ENCODE data around the gene ZNF407.

Gene ZNF407

DNA sequence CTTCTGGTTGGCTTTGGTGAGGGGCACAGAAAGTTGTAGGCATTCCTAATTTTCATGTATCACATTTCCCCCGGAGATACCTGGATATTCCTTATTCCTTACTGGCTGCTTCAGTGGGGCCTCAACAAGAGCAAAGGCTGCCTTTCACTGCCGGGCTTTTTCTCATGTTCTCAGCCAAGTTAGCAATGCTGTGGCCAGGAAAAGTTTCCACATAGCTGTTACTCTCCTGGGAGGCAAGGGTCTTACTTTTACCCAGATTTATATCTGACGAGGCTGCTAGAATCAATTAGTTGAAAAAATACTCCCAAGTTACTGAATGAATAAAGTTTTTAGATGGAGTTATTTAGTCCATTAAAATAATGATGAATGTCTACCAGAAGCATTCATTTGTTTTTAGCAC lies 230.5 kb downstream of the ZNF407 start:
- no peak for DNase-seq (ENCODE audit: low read depth)
- TF ChIP-seq, protein P1, sequence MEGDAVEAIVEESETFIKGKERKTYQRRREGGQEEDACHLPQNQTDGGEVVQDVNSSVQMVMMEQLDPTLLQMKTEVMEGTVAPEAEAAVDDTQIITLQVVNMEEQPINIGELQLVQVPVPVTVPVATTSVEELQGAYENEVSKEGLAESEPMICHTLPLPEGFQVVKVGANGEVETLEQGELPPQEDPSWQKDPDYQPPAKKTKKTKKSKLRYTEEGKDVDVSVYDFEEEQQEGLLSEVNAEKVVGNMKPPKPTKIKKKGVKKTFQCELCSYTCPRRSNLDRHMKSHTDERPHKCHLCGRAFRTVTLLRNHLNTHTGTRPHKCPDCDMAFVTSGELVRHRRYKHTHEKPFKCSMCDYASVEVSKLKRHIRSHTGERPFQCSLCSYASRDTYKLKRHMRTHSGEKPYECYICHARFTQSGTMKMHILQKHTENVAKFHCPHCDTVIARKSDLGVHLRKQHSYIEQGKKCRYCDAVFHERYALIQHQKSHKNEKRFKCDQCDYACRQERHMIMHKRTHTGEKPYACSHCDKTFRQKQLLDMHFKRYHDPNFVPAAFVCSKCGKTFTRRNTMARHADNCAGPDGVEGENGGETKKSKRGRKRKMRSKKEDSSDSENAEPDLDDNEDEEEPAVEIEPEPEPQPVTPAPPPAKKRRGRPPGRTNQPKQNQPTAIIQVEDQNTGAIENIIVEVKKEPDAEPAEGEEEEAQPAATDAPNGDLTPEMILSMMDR (IDR thresholded peaks at IDR 0.05; ENCODE audit: insufficient read depth, low read depth, low read length, missing control alignments): no peak
- H3K4me3 ChIP-seq (ENCODE audit: low read depth, low read length): no peak overlapping the region

GRCh38 chr18:74831571-74832250 lies 234.0 kb downstream of the ZNF407 start:
- TF ChIP-seq, protein P1 (IDR thresholded peaks at IDR 0.05; ENCODE audit: insufficient read depth, low read depth, low read length, missing control alignments): no peak
- no peak for DNase-seq (ENCODE audit: low read depth)
- H3K4me3 ChIP-seq (ENCODE audit: low read depth, low read length): no peak overlapping the region

- TF ChIP-seq, protein P1 (IDR thresholded peaks at IDR 0.05; ENCODE audit: insufficient read depth, low read depth, low read length, missing control alignments): no peak
- DNase-seq (ENCODE audit: low read depth): no peak
- no peak overlapping the region for H3K4me3 ChIP-seq (ENCODE audit: low read depth, low read length)
These were observed 234.7 kb downstream of the ZNF407 start for GRCh38 chr18:74832381-74832780.

DNA sequence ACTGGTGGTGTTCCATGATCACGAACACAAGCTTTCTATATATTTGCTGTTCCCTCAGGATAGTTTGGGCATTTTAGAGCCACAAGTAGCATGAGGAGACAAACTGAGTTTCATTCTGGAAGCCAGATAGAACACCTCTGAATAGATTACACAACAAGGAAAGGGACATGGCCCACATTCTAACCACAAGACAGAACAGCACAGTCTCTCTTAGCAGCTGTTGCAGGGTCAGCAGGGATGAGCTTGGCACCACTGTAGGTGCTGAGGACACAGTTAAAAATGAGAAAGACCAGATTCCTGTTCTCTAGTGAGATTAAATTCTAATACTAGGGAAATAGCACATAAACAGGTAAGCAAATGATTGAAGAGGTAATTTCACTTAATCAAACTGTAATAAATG lies 235.3 kb downstream of the ZNF407 start:
- no peak for DNase-seq (ENCODE audit: low read depth)
- H3K4me3 ChIP-seq (ENCODE audit: low read depth, low read length): no peak overlapping the region
- TF ChIP-seq, protein P1 (IDR thresholded peaks at IDR 0.05; ENCODE audit: insufficient read depth, low read depth, low read length, missing control alignments): no peak

GRCh38 chr18:74834424-74835309 lies 237.0 kb downstream of the ZNF407 start:
- TF ChIP-seq, protein P1 (IDR thresholded peaks at IDR 0.05; ENCODE audit: insufficient read depth, low read depth, low read length, missing control alignments): no peak
- H3K4me3 ChIP-seq (ENCODE audit: low read depth, low read length): no peak overlapping the region
- DNase-seq (ENCODE audit: low read depth): no peak

DNA sequence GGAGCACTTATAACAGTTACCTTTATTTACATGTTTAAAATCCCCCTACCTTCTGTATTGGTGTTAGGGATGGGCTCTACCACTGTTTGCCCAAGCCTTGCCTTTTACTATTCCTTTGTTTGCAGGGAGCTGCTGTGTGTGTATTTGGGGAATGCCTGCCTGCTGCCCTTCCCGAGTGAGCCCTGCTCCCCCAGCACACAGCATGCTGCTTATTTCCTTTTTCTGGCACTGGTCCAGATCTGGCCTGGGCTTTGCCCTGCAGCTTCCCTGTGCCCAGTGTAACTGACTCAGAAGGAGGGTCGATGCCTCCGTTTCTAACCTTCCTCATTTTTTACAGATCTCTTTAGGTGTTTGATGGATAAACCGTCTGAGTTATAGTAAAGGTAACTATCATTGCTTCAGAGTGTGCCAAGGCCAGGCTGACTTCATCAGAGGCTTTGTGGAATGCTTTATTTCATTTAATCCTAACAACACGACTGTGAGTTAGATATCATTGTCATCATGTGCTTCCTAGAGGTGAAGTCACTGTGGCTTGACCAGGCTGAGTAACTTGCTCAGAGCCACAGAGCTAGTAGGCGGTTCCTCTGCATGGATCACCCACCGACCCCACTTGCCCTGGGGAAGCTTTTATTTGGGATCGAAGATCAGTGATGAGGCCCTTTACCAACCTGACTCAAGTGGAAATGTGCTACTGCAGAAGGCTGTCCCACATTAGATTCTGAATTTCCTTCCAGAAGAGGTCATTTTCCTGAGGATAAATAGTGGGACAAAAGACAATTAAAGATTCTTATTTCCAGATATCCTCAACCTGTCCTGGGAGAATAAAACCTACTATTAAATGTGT lies 238.8 kb downstream of the ZNF407 start:
- no peak for DNase-seq (ENCODE audit: low read depth)
- TF ChIP-seq, protein P1 (IDR thresholded peaks at IDR 0.05; ENCODE audit: insufficient read depth, low read depth, low read length, missing control alignments): no peak
- H3K4me3 ChIP-seq (ENCODE audit: low read depth, low read length): no peak overlapping the region
